ENCODE results near the gene PLA2G15. TPM values are rescaled to one million over a fixed set of nuclear protein-coding genes. Genes with fewer than 3 reads are reported as not detected.
A peak's percentile ranks its signal among the peaks of the same experiment; 100 is the strongest.
"Not testable (repeated sequence)": the region's sequence is repeated elsewhere in the genome, so short reads cannot be mapped to it uniquely, and the experiment has no call there.

Gene PLA2G15
- total RNA-seq, 6 experiments from 2014 or later = 40.1 to 47.4 (median 44.4) TPM

DNA sequence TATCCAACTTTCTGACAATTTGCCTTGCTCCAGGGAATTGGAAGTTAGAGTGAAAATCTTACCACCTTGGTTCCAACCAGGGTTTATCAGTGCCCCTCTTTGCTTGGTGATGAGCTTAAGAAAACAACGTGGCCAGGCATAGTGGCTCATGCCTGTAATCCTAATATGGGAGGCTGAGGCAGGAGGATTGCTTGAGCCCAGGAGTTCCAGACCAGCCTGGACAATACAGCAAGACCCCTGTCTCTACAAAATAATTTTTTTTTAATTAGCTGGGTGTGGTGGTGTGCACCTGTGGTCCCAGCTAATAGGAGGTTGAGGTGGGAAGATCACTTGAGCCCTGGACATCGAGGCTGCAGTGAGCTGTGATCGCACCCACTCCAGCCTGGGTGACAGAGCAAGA is 40.5 kb downstream of the PLA2G15 start:
- Mint-ChIP-seq H3K4me1 (ENCODE audit: low read depth) (peaks cover 51% of the 10 kb centered on the region), H3K27ac (peak overlapping the region; percentile 65; the same call in 1 of the 2 replicates), H3K36me3 (ENCODE audit: low read depth) (peaks cover 61% of the 10 kb centered on the region), H3K4me3 (no peak overlapping the region), H3K9me3 (no peaks in the 10 kb centered on the region), H3K27me3 (ENCODE audit: insufficient read depth) (peaks cover 1% of the 10 kb centered on the region; the same call in 1 of the 2 replicates)
- no peak for DNase-seq
- TF ChIP-seq, protein P1, sequence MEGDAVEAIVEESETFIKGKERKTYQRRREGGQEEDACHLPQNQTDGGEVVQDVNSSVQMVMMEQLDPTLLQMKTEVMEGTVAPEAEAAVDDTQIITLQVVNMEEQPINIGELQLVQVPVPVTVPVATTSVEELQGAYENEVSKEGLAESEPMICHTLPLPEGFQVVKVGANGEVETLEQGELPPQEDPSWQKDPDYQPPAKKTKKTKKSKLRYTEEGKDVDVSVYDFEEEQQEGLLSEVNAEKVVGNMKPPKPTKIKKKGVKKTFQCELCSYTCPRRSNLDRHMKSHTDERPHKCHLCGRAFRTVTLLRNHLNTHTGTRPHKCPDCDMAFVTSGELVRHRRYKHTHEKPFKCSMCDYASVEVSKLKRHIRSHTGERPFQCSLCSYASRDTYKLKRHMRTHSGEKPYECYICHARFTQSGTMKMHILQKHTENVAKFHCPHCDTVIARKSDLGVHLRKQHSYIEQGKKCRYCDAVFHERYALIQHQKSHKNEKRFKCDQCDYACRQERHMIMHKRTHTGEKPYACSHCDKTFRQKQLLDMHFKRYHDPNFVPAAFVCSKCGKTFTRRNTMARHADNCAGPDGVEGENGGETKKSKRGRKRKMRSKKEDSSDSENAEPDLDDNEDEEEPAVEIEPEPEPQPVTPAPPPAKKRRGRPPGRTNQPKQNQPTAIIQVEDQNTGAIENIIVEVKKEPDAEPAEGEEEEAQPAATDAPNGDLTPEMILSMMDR (IDR thresholded peaks at IDR 0.05) = no peak

DNA sequence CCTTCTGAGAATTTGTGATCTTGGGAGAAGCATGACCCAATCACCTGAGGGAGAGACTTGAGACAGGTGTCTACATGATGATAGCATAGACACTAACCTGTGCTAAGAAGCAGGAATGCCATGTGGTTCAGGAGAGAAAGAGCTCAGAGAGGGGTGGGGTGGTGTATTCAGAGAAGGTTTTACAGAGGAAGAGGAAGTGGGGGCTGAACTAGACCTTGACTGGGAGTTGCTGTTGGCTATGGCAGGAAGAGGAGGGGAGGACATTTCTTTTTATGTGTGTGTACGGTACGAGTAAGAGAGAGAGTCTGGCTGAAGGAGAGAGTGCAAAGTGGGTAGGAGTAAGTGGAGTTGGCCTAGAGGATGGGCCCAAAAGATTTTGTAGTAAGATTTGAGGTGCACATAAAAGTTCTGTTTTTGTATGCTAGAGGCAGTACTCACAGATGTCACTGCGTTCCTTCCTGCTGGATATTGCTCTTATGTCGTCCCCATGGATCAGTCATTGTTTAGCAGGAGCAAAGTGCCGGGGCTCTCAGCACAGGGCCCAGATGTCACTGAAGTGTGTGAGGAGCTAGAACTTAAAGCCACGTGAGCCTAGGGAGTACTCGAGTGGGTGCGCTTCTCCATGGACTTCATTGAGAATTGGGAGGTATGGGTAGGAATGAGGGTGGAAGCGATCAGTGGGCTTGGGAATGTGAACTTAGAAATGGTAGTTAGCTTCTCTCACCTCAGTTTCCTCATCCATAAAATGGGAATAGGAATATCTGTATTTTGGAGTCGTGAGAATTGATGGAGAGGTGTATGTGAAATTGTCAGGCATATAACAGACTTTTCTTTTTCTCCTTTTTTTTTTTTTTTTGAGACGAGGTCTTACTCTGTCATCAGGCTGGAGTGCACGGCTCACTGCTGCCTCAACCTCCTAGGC is 41.2 kb downstream of the PLA2G15 start:
- DNase-seq = no peak
- TF ChIP-seq, protein P1 (IDR thresholded peaks at IDR 0.05) = no peak
- Mint-ChIP-seq H3K27ac (peak overlapping the region; percentile 65), H3K9me3 (no peaks in the 10 kb centered on the region), H3K4me3 (peak overlapping the region; percentile 0; the same call in 1 of the 2 replicates), H3K4me1 (ENCODE audit: low read depth) (peaks cover 57% of the 10 kb centered on the region), H3K27me3 (ENCODE audit: insufficient read depth) (peaks cover 4% of the 10 kb centered on the region; the same call in 1 of the 2 replicates), H3K36me3 (ENCODE audit: low read depth) (peaks cover 63% of the 10 kb centered on the region)

DNA sequence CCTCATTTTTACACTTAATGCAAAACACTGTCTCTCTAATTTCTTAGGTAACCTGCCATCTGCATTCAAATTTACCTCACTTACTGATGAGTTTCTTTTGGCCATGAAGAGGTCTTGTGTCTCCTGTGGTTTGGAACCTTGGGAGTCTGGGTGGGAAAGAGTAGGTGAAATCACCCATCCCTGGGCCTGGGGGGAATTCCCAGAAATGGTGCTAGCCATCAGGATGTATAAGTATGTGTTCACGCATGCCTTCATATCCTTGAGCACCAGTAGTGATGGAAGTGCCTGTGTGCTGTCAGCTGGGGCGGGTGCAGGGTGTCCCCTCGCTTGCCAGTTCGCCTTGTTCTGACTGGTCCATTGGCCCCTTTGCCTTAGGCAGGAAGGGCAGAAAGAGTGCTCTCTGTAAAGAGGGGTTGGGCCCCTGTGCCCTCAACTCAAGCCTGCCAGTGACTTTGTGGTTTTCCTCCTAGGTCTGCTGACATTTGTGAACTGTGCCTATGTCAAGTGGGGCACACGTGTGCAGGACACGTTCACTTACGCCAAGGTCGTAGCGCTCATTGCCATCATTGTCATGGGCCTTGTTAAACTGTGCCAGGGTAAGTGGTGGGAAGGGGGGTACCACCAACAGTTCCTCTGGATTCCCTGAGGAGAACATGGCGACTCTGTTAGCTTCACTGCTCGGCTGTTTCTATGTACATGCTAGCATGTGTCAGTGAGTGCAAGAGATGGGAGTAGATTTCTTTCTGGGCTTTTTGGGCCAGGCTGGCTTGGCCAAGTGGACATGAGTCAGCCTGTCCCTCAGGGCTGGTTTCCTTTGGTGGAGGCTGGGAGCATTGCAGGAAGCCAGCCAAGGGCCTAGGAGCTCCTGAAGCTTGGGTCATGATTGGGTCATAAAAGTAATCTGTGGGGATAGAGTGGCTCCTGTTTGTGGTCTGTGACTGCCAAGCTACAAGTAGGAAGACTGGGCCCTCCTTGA is 42.4 kb downstream of the PLA2G15 start:
- Mint-ChIP-seq H3K4me3 (peak overlapping the region; percentile 49), H3K27me3 (ENCODE audit: insufficient read depth) (peaks cover 4% of the 10 kb centered on the region; the same call in 1 of the 2 replicates), H3K4me1 (ENCODE audit: low read depth) (peaks cover 61% of the 10 kb centered on the region), H3K27ac (peak overlapping the region; percentile 95), H3K9me3 (no peaks in the 10 kb centered on the region), H3K36me3 (ENCODE audit: low read depth) (peaks cover 57% of the 10 kb centered on the region)
- TF ChIP-seq, protein P1 (IDR thresholded peaks at IDR 0.05) = no peak
- DNase-seq = peak; percentile 95

DNA sequence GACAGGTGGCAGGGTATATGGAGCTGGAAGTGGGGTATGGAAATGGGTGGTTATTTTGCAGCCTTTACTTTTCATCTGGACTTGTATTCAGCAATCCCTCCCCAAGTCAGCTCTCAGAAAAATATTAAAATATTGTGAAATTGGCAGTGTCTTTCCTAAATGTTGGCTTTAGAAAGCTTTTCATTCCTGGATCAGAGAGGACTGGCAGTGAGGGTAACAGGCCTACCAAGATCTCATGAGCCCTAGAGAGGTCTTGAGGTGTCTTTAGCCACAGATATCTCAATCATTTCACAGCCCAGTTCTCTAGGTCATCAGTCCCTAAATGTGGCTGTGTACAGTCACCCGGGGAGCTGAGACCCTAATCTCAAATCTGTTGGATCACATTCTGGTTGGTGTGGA is 43.1 kb downstream of the PLA2G15 start:
- peaks cover 61% of the 10 kb centered on the region for H3K4me1 Mint-ChIP-seq (ENCODE audit: low read depth)
- no peak for DNase-seq
- peaks cover 4% of the 10 kb centered on the region; the same call in 1 of the 2 replicates for H3K27me3 Mint-ChIP-seq (ENCODE audit: insufficient read depth)
- TF ChIP-seq, protein P1 (IDR thresholded peaks at IDR 0.05) = no peak
- H3K4me3 Mint-ChIP-seq = peak overlapping the region; percentile 49; the same call in 1 of the 2 replicates
- peak overlapping the region; percentile 95 for H3K27ac Mint-ChIP-seq
- H3K36me3 Mint-ChIP-seq (ENCODE audit: low read depth) = peaks cover 53% of the 10 kb centered on the region
- H3K9me3 Mint-ChIP-seq = no peaks in the 10 kb centered on the region

DNA sequence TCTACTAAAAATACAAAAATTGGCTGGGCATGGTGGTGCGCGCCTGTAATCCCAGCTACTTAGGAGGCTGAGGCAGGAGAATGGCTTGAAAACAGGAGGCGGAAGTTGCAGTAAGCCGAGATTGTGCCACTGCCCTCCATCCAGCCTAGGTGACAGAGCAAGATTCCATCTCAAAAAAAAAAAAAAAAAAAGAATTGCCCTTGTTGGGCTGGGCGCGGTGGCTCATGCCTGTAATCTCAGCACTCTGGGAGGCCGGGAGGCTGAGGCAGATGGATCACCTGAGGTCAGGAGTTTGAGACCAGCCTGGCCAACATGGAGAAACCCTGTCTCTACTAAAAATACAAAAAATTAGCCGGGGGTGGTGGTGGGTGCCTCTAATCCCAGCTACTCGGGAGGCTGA is 43.6 kb downstream of the PLA2G15 start:
- H3K27me3 Mint-ChIP-seq (ENCODE audit: insufficient read depth); H3K9me3 Mint-ChIP-seq; H3K4me3 Mint-ChIP-seq; DNase-seq: not testable (repeated sequence)
- Mint-ChIP-seq H3K36me3 (ENCODE audit: low read depth) (peaks cover 57% of the 10 kb centered on the region), H3K27ac (peak overlapping the region; percentile 95; the same call in 1 of the 2 replicates), H3K4me1 (ENCODE audit: low read depth) (peaks cover 61% of the 10 kb centered on the region)

Data from HFFc6 (cell line).